Measurements from ENCODE around the gene PRR23E.

- TF ChIP-seq EP300 (IDR thresholded peaks at IDR 0.05; ENCODE audit: borderline replicate concordance in 1 of 2, control insufficient read depth in 1 of 2, low read depth in 2 of 2, low read length in 2 of 2) (no peak), POLR2AphosphoS5 (IDR thresholded peaks at IDR 0.05; ENCODE audit: low read length) (no peak), TAF1 (IDR thresholded peaks at IDR 0.05; ENCODE audit: borderline replicate concordance, low read depth, low read length) (no peak), STAT1 (conservative IDR thresholded peaks at IDR 0.05) (no peak), POLR2A (IDR thresholded peaks at IDR 0.05; ENCODE audit: low read depth, low read length) (no peak), PAX5 (IDR thresholded peaks at IDR 0.05; ENCODE audit: borderline replicate concordance, low read depth, low read length) (no peak), JUND (IDR thresholded peaks at IDR 0.05; ENCODE audit: low read depth, low read length) (no peak)
- TF ChIP-seq, protein P1, sequence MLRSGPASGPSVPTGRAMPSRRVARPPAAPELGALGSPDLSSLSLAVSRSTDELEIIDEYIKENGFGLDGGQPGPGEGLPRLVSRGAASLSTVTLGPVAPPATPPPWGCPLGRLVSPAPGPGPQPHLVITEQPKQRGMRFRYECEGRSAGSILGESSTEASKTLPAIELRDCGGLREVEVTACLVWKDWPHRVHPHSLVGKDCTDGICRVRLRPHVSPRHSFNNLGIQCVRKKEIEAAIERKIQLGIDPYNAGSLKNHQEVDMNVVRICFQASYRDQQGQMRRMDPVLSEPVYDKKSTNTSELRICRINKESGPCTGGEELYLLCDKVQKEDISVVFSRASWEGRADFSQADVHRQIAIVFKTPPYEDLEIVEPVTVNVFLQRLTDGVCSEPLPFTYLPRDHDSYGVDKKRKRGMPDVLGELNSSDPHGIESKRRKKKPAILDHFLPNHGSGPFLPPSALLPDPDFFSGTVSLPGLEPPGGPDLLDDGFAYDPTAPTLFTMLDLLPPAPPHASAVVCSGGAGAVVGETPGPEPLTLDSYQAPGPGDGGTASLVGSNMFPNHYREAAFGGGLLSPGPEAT (IDR thresholded peaks at IDR 0.05; ENCODE audit: low read depth), result no peak
- TF ChIP-seq, protein P2, sequence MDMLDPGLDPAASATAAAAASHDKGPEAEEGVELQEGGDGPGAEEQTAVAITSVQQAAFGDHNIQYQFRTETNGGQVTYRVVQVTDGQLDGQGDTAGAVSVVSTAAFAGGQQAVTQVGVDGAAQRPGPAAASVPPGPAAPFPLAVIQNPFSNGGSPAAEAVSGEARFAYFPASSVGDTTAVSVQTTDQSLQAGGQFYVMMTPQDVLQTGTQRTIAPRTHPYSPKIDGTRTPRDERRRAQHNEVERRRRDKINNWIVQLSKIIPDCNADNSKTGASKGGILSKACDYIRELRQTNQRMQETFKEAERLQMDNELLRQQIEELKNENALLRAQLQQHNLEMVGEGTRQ (IDR thresholded peaks at IDR 0.05; ENCODE audit: borderline replicate concordance, low read depth, low read length), result no peak
These were observed 45.5 kb upstream of the PRR23E start for GRCh38 chr3:127147291-127147885.
